SK-N-SH (cell line): ENCODE measurements around the gene DSCAM. TPM values are rescaled to one million over a fixed set of nuclear protein-coding genes. Genes with fewer than 3 reads are reported as not detected.

Experiments used
- CTCF ChIA-PET: fragments of 300-600, 350-600 bp; formaldehyde crosslinking; extraction: SDS; loops from one replicate; lab custom pipeline; 2021; lab: Yijun Ruan, JAX
- POLR2A ChIA-PET: fragments of 350-600 bp; sonication (Branson Sonifier 250); formaldehyde crosslinking; extraction: SDS; loops from one replicate; lab custom pipeline; 2020; ENCODE audit warnings: antibody characterized with exemption, inconsistent platforms; lab: Yijun Ruan, JAX
- DNase-seq: peaks from one replicate; pipeline ENCODE4 v3.0.0; 2012
- H2AFZ ChIP-seq: fragments of 200-600 bp; sonication (generic); 2 replicates; pipeline ENCODE4 v1.8.1; 2016; ENCODE audit warnings: antibody characterized with exemption, mild to moderate bottlenecking, low read depth
- H3F3A ChIP-seq: fragments of 200-600 bp; sonication (generic); replicated peaks from 2 replicates; pipeline ENCODE3; 2016; ENCODE audit warnings: antibody characterized with exemption, mild to moderate bottlenecking; ENCODE audit not compliant: insufficient read depth
- H3K27ac ChIP-seq, 2 experiments: fragments of 200-500 bp in 1 of 2; fragments of 200-600 bp in 1 of 2; sonication (Bioruptor generic) in 1 of 2; sonication (generic), shearing (Covaris generic) in 1 of 2; 2 replicates each; pipeline versions ENCODE4 v1.5.1 to v1.6.1; 2014 to 2016; ENCODE audit warnings: low read depth in 2 of 2, inconsistent platforms in 1 of 2, low read length in 1 of 2, mild to moderate bottlenecking in 1 of 2, mixed read lengths in 1 of 2
- H3K27me3 ChIP-seq: fragments of 200-600 bp; sonication (generic), shearing (Covaris generic); 2 replicates; pipeline ENCODE4 v1.6.1; 2016; ENCODE audit warnings: mixed run types; ENCODE audit not compliant: insufficient read depth
- H3K36me3 ChIP-seq, 2 experiments: fragments of 200-500 bp in 1 of 2; fragments of 200-600 bp in 1 of 2; sonication (Bioruptor generic) in 1 of 2; sonication (generic) in 1 of 2; replicated peaks in 1 of 2; 2 replicates each; pipeline versions ENCODE3 to v1.5.1; 2014 to 2016; ENCODE audit warnings: low read length in 1 of 2, mild to moderate bottlenecking in 1 of 2; ENCODE audit not compliant: insufficient read depth in 2 of 2, control insufficient read depth in 1 of 2
- H3K4me1 ChIP-seq, 2 experiments: fragments of 200-500 bp in 1 of 2; fragments of 200-600 bp in 1 of 2; sonication (Bioruptor generic) in 1 of 2; sonication (generic), shearing (Covaris generic) in 1 of 2; 2 replicates each; pipeline versions ENCODE4 v1.5.1 to v1.6.1; 2014 to 2016; ENCODE audit warnings: low read depth in 1 of 2, low read length in 1 of 2, mixed run types in 1 of 2; ENCODE audit not compliant: insufficient read depth in 2 of 2, control insufficient read depth in 1 of 2
- H3K4me2 ChIP-seq: fragments of 200-600 bp; sonication (generic), shearing (Covaris generic); 2 replicates; pipeline ENCODE4 v1.6.1; 2017; ENCODE audit warnings: mixed run types
- H3K4me3 ChIP-seq, 2 experiments: fragments of 200-500 bp in 1 of 2; fragments of 200-600 bp in 1 of 2; sonication (Bioruptor generic) in 1 of 2; sonication (generic), shearing (Covaris generic) in 1 of 2; 2 replicates each; pipeline versions ENCODE4 v1.5.1 to v1.8.1; 2014 to 2016; ENCODE audit warnings: low read depth in 2 of 2, inconsistent platforms in 1 of 2, low read length in 1 of 2, mild to moderate bottlenecking in 1 of 2, mixed read lengths in 1 of 2, moderate library complexity in 1 of 2
- H3K79me2 ChIP-seq: fragments of 200-600 bp; sonication (generic); 2 replicates; pipeline ENCODE4 v1.8.1; 2017; ENCODE audit warnings: mild to moderate bottlenecking; ENCODE audit not compliant: insufficient read depth
- H3K9ac ChIP-seq: fragments of 200-600 bp; sonication (generic); 2 replicates; pipeline ENCODE4 v1.6.1; 2017; ENCODE audit warnings: mixed run types
- H3K9me2 ChIP-seq: fragments of 200-600 bp; sonication (generic); 2 replicates; pipeline ENCODE4 v1.6.1; 2017; ENCODE audit warnings: mixed run types
- H3K9me3 ChIP-seq: fragments of 200-600 bp; sonication (generic); 2 replicates; pipeline ENCODE4 v1.6.1; 2017; ENCODE audit warnings: mixed run types, mild to moderate bottlenecking, moderate library complexity
- H4K20me1 ChIP-seq: fragments of 200-600 bp; sonication (generic); 2 replicates; pipeline ENCODE4 v1.6.1; 2017; ENCODE audit warnings: mild to moderate bottlenecking, mixed run types; ENCODE audit not compliant: insufficient read depth
- CHD2 ChIP-seq: fragments of 150-350 bp; IDR thresholded peaks from 2 replicates; pipeline ENCODE4 v1.6.1; 2018; ENCODE audit warnings: low read length; ENCODE audit not compliant: partially characterized antibody
- ELF1 ChIP-seq: IDR thresholded peaks from 2 replicates; pipeline ENCODE4 v1.4.0; 2012
- EZH2phosphoT487 ChIP-seq: fragments of 200-600 bp; sonication (generic); IDR thresholded peaks from 2 replicates; pipeline ENCODE4 v1.6.1; 2017; ENCODE audit warnings: low read depth, mixed run types, mild to moderate bottlenecking, antibody characterized with exemption, moderate library complexity, borderline replicate concordance
- GATA2 ChIP-seq: sonication (generic); formaldehyde crosslinking; IDR thresholded peaks from 2 replicates; pipeline ENCODE4 v1.5.0; 2020; ENCODE audit warnings: mild to moderate bottlenecking, missing genetic modification reagents
- JUND ChIP-seq: IDR thresholded peaks from 2 replicates; pipeline ENCODE4 v1.4.0; 2012
- MEF2A ChIP-seq: IDR thresholded peaks from 2 replicates; pipeline ENCODE4 v1.4.0; 2012; ENCODE audit warnings: low read depth, borderline replicate concordance
- MXI1 ChIP-seq: IDR thresholded peaks from 2 replicates; pipeline ENCODE4 v1.6.1; 2012; ENCODE audit warnings: mild to moderate bottlenecking, low read depth, low read length, improper control_type of control experiment
- NFIC ChIP-seq: IDR thresholded peaks from 2 replicates; pipeline ENCODE4 v1.4.0; 2012; ENCODE audit warnings: borderline replicate concordance
- POLR2AphosphoS5 ChIP-seq: IDR thresholded peaks from 2 replicates; pipeline ENCODE4 v1.6.1; 2012; ENCODE audit warnings: low read depth, low read length
- RCOR1 ChIP-seq: fragments of 150-350 bp; IDR thresholded peaks from 2 replicates; pipeline ENCODE4 v1.6.1; 2017; ENCODE audit warnings: antibody characterized with exemption, low read length
- REST ChIP-seq: IDR thresholded peaks from 2 replicates; pipeline ENCODE4 v1.6.1; 2012; ENCODE audit warnings: mild to moderate bottlenecking, low read depth, low read length, moderate library complexity
- RXRA ChIP-seq: IDR thresholded peaks from 2 replicates; pipeline ENCODE4 v1.4.0; 2012; ENCODE audit warnings: low read depth, mild to moderate bottlenecking, borderline replicate concordance
- SMC3 ChIP-seq: IDR thresholded peaks from 2 replicates; pipeline ENCODE4 v1.6.1; 2012; ENCODE audit warnings: low read depth, low read length, improper control_type of control experiment
- TAF1 ChIP-seq: IDR thresholded peaks from 2 replicates; pipeline ENCODE4 v1.6.1; 2012; ENCODE audit warnings: low read depth, mild to moderate bottlenecking, low read length, moderate library complexity, borderline replicate concordance
- TCF12 ChIP-seq: IDR thresholded peaks from 2 replicates; pipeline ENCODE4 v1.4.0; 2012
- TEAD4 ChIP-seq: IDR thresholded peaks from 2 replicates; pipeline ENCODE4 v1.4.0; 2012; ENCODE audit warnings: mild to moderate bottlenecking, borderline replicate concordance; ENCODE audit not compliant: insufficient read depth
- USF2 ChIP-seq: fragments of 150-350 bp; IDR thresholded peaks from 2 replicates; pipeline ENCODE4 v1.6.1; 2017; ENCODE audit warnings: antibody characterized with exemption, low read length, low read depth, borderline replicate concordance
- WGBS: methylation state at CpG from one replicate; pipeline ENCODE4 v1.1.6; 2017; ENCODE audit warnings: low lambda C conversion rate; 5-methylcytosine and 5-hydroxymethylcytosine counted together
- polyA plus RNA-seq, 3 experiments: library from polyadenylated mRNA; depleted of rRNA; stranded (reverse); fragments of >200 nt; gene quantifications; 2 replicates each; pipeline ENCODE4 v1.2.3, GENCODE V29; 2012

The DSCAM gene
- polyA plus RNA-seq, 1 of the 3 experiments (the other 2 are of a cell fraction) = not detected

GRCh38 chr21:40381111-40381510 lies 465.8 kb downstream of the DSCAM start:
- Histone ChIP-seq H3K4me1 (no peaks in the 10 kb centered on the region; a peak in 1 of 4 replicates), H3K4me2 (no peak overlapping the region), H3K27me3 (no peaks in the 10 kb centered on the region), H3K9ac (no peak overlapping the region)
- DNase-seq = no peak
- TF ChIP-seq RCOR1 = no peak
- TF ChIP-seq MXI1 = no peak
- TF ChIP-seq SMC3 = no peak
- TF ChIP-seq RXRA = no peak
- TF ChIP-seq USF2 = no peak
- TF ChIP-seq TAF1 = no peak
- no peak for TF ChIP-seq TCF12
- TF ChIP-seq REST = no peak
- TF ChIP-seq NFIC = no peak
- TF ChIP-seq GATA2 (CRISPR knock-in tag) = no peak
- TF ChIP-seq, all 33 proteins: peak for 0
- Histone ChIP-seq H2AFZ (no peak overlapping the region), H3F3A (no peaks in the 10 kb centered on the region), H3K4me3 (no peak overlapping the region), H3K9me2 (no peaks in the 10 kb centered on the region), H3K27ac (no peak overlapping the region), H3K79me2 (no peaks in the 10 kb centered on the region), H3K36me3 (no peaks in the 10 kb centered on the region), H3K9me3 (no peaks in the 10 kb centered on the region), H4K20me1 (no peaks in the 10 kb centered on the region)
- 42% methylated on average over 5 of the region's 5 CpGs for WGBS
- ChIA-PET CTCF (interaction anchor here (1.2 to 2.2 kb wide), 2 partner anchors 24 to 238 kb away, joined by 3 to 10 read pairs; no protein-coding TSS in a partner anchor), POLR2A (no interaction called here)

GRCh38 chr21:40379881-40380810 lies 466.8 kb downstream of the DSCAM start:
- no peak overlapping the region for H3K9ac ChIP-seq
- no peaks in the 10 kb centered on the region for H3K79me2 ChIP-seq
- POLR2A ChIA-PET = no interaction called here
- no peaks in the 10 kb centered on the region for H3K36me3 ChIP-seq
- DNase-seq = no peak
- no peak overlapping the region for H3K4me2 ChIP-seq
- no peak overlapping the region for H3K4me3 ChIP-seq
- no peaks in the 10 kb centered on the region for H3K4me1 ChIP-seq
- no peaks in the 10 kb centered on the region for H3F3A ChIP-seq
- no peaks in the 10 kb centered on the region for H4K20me1 ChIP-seq
- CTCF ChIA-PET = interaction anchor here (0.9 to 2.2 kb wide), 4 partner anchors 23 to 237 kb away, joined by 3 to 10 read pairs (median 3); no protein-coding TSS in a partner anchor
- 57% methylated on average over 11 of the region's 11 CpGs for WGBS
- H3K27ac ChIP-seq = no peak overlapping the region
- no peaks in the 10 kb centered on the region for H3K9me3 ChIP-seq
- no peaks in the 10 kb centered on the region for H3K9me2 ChIP-seq
- H3K27me3 ChIP-seq = no peaks in the 10 kb centered on the region
- H2AFZ ChIP-seq = no peak overlapping the region
- TF ChIP-seq EZH2phosphoT487 (no peak), REST (no peak), POLR2AphosphoS5 (no peak), CHD2 (no peak), ELF1 (no peak), NFIC (no peak), SMC3 (no peak), GATA2 (CRISPR knock-in tag) (no peak), MEF2A (no peak), TEAD4 (no peak), JUND (no peak)
